Fibroblast of lung (primary cell): Measurements from ENCODE around the gene FBLN2. TPM values are rescaled to one million over a fixed set of nuclear protein-coding genes. Genes with fewer than 3 reads are reported as not detected.
A peak's percentile ranks its signal among the peaks of the same experiment; 100 is the strongest.

Experiments used
- DNase-seq, 2 donors: peaks; one replicate each; pipeline versions ENCODE4 v3.0.0 to v3.0.0-alpha.2; 2010; ENCODE audit warnings: low read depth in 2 of 2
- H2AFZ ChIP-seq: 2 replicates; pipeline ENCODE4 v1.5.1; 2012; ENCODE audit warnings: low read length, control low read depth, inconsistent platforms
- H3K27ac ChIP-seq: 2 replicates; pipeline ENCODE4 v1.5.1; 2011; ENCODE audit warnings: low read length, control low read depth; ENCODE audit not compliant: insufficient read depth
- H3K27me3 ChIP-seq: 2 replicates; pipeline ENCODE4 v1.5.1; 2011; ENCODE audit warnings: mild to moderate bottlenecking, low read length; ENCODE audit not compliant: control insufficient read depth, insufficient read depth
- H3K36me3 ChIP-seq: 2 replicates; pipeline ENCODE4 v1.5.1; 2011; ENCODE audit warnings: low read length; ENCODE audit not compliant: control insufficient read depth, insufficient read depth
- H3K4me1 ChIP-seq: 2 replicates; pipeline ENCODE4 v1.5.1; 2011; ENCODE audit warnings: low read length; ENCODE audit not compliant: control insufficient read depth, insufficient read depth; ENCODE audit errors: extremely low read depth
- H3K4me2 ChIP-seq: 2 replicates; pipeline ENCODE4 v1.5.1; 2011; ENCODE audit warnings: low read length, control low read depth; ENCODE audit not compliant: insufficient read depth; ENCODE audit errors: extremely low read depth
- H3K4me3 ChIP-seq, 4 experiments: fragments of 200-600 bp in 1 of 4; sonication (generic) in 1 of 4; replicated peaks in 1 of 4; 2 replicates each; pipeline ENCODE4 v1.5.1; 2011 to 2016; ENCODE audit warnings: low read length in 4 of 4, low read depth in 3 of 4, mild to moderate bottlenecking in 3 of 4, control low read depth in 2 of 4, inconsistent platforms in 1 of 4, mixed read lengths in 1 of 4; ENCODE audit not compliant: insufficient read depth in 1 of 4; ENCODE audit errors: control extremely low read depth in 1 of 4
- H3K79me2 ChIP-seq: 2 replicates; pipeline ENCODE4 v1.5.1; 2012; ENCODE audit warnings: mild to moderate bottlenecking, low read length, inconsistent platforms; ENCODE audit not compliant: control insufficient read depth, insufficient read depth
- H3K9ac ChIP-seq: 2 replicates; pipeline ENCODE4 v1.5.1; 2011; ENCODE audit warnings: mild to moderate bottlenecking, low read length, control low read depth; ENCODE audit not compliant: insufficient read depth
- H3K9me3 ChIP-seq: 2 replicates; pipeline ENCODE4 v1.5.1; 2012; ENCODE audit warnings: low read depth, low read length; ENCODE audit not compliant: control insufficient read depth, insufficient read depth
- H4K20me1 ChIP-seq: 2 replicates; pipeline ENCODE4 v1.5.1; 2011; ENCODE audit warnings: low read length; ENCODE audit not compliant: control insufficient read depth, insufficient read depth; ENCODE audit errors: extremely low read depth
- EZH2 ChIP-seq: IDR thresholded peaks from 2 replicates; pipeline ENCODE4 v1.5.1; 2012; ENCODE audit warnings: low read length, control low read depth, mild to moderate bottlenecking; ENCODE audit errors: missing control alignments
- polyA plus RNA-seq, 2 donors: library from polyadenylated mRNA; depleted of rRNA in 1 of 2; stranded (reverse) in 1 of 2; unstranded in 1 of 2; fragments of >200 nt; gene quantifications; 2 replicates each; pipeline ENCODE4 v1.2.1, GENCODE V29; 2011 to 2012; ENCODE audit warnings: missing spikeins in 1 of 2
- total RNA-seq: library from RNA; depleted of rRNA; stranded (reverse); fragments of >200 nt; gene quantifications from 2 replicates; pipeline ENCODE4 v1.2.1, GENCODE V29; 2014
- TF ChIP-seq, protein P1 (sequence below), 2 donors: IDR thresholded peaks in 1 of 2; conservative IDR thresholded peaks in 1 of 2; 1 replicate in 1 of 2; 2 replicates in 1 of 2; pipeline ENCODE4 v1.5.1; 2011 to 2012; ENCODE audit warnings: low read length in 2 of 2, control low read depth in 1 of 2, inconsistent platforms in 1 of 2, low read depth in 1 of 2, mild to moderate bottlenecking in 1 of 2

The FBLN2 gene
- total and polyA plus RNA-seq, 2 donors (not counting 1 experiment from before 2014, with no cell fraction given), result 25.4 to 138 TPM

DNA sequence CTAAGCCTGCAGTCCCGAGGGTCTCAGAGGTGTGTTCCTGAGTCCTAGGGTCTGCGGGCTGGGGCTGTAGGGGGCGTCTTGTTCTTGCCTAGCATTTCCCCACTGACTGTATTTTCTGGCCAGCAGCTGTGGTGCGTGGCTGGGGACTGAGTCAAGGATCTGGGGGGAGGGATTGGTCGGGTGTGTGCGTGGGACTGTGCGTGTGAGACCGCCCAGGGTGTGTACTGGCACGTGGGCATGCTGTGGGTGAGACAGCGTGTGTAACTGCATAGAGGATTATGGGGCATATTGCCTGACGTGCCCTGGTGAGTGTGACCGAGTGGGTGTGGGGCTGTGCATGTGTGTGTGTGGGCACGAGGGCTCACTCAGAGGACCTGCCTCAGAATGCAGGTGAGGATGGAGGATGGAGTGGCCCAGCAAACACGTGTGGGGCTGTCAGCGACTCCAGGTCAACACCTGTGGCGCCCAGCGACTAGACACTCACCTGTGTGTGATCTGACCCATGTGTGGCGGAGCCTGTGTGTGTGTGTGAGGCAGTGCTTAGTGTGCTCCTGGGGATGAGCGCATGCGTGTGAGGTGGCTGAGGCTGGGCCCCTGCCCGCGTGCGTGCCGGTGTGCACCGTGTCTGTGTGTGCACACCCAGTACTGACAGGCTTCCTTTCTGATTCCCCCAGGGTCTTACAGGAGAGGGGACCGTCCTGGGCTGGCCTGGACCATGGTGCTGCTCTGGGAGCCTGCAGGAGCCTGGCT lies 20.9 kb downstream of the FBLN2 start:
- no peaks in the 10 kb centered on the region for H4K20me1 ChIP-seq
- H3K4me3 ChIP-seq, result no peak overlapping the region
- no peak overlapping the region for H2AFZ ChIP-seq
- no peaks in the 10 kb centered on the region for H3K36me3 ChIP-seq
- no peaks in the 10 kb centered on the region for H3K9me3 ChIP-seq
- no peak overlapping the region for H3K27ac ChIP-seq
- no peak overlapping the region for H3K9ac ChIP-seq
- no peak overlapping the region for H3K4me2 ChIP-seq
- H3K79me2 ChIP-seq, result no peaks in the 10 kb centered on the region
- DNase-seq, result peak in 1 of 2 donors; percentile 24
- no peaks in the 10 kb centered on the region for H3K27me3 ChIP-seq
- TF ChIP-seq EZH2, result no peak
- TF ChIP-seq, protein P1, sequence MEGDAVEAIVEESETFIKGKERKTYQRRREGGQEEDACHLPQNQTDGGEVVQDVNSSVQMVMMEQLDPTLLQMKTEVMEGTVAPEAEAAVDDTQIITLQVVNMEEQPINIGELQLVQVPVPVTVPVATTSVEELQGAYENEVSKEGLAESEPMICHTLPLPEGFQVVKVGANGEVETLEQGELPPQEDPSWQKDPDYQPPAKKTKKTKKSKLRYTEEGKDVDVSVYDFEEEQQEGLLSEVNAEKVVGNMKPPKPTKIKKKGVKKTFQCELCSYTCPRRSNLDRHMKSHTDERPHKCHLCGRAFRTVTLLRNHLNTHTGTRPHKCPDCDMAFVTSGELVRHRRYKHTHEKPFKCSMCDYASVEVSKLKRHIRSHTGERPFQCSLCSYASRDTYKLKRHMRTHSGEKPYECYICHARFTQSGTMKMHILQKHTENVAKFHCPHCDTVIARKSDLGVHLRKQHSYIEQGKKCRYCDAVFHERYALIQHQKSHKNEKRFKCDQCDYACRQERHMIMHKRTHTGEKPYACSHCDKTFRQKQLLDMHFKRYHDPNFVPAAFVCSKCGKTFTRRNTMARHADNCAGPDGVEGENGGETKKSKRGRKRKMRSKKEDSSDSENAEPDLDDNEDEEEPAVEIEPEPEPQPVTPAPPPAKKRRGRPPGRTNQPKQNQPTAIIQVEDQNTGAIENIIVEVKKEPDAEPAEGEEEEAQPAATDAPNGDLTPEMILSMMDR (conservative IDR thresholded peaks at IDR 0.05 in 1 of 2, IDR thresholded peaks at IDR 0.05 in 1 of 2; ENCODE audit: low read depth in 1 of 2, low read length in 2 of 2), result no peak
- no peaks in the 10 kb centered on the region for H3K4me1 ChIP-seq

GRCh38 chr3:13570391-13571194 lies 21.7 kb downstream of the FBLN2 start:
- Histone ChIP-seq H4K20me1 (no peaks in the 10 kb centered on the region), H2AFZ (no peak overlapping the region), H3K79me2 (no peaks in the 10 kb centered on the region), H3K4me1 (no peaks in the 10 kb centered on the region), H3K9ac (no peak overlapping the region), H3K36me3 (no peaks in the 10 kb centered on the region), H3K4me3 (no peak overlapping the region), H3K27ac (no peak overlapping the region), H3K4me2 (no peak overlapping the region), H3K27me3 (no peaks in the 10 kb centered on the region), H3K9me3 (no peaks in the 10 kb centered on the region)
- no peak for TF ChIP-seq EZH2
- TF ChIP-seq, protein P1 (conservative IDR thresholded peaks at IDR 0.05 in 1 of 2, IDR thresholded peaks at IDR 0.05 in 1 of 2; ENCODE audit: low read depth in 1 of 2, low read length in 2 of 2), result no peak
- no peak for DNase-seq

DNA sequence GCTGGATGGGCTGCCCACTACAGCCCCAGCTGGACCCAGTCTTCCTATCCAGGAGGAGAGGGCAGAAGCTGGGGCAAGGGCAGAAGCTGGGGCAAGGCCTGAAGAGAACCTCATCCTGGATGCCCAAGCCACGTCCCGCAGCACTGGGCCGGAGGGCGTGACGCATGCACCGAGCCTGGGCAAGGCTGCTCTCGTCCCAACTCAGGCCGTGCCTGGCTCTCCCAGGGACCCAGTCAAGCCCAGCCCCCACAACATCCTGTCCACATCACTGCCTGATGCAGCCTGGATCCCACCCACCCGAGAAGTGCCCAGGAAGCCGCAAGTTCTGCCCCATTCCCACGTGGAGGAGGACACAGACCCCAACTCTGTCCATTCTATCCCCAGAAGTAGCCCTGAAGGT lies 22.3 kb downstream of the FBLN2 start:
- H2AFZ ChIP-seq, result no peak overlapping the region
- H3K79me2 ChIP-seq, result no peaks in the 10 kb centered on the region
- no peaks in the 10 kb centered on the region for H3K27me3 ChIP-seq
- H3K36me3 ChIP-seq, result no peaks in the 10 kb centered on the region
- TF ChIP-seq EZH2, result no peak
- TF ChIP-seq, protein P1 (conservative IDR thresholded peaks at IDR 0.05 in 1 of 2, IDR thresholded peaks at IDR 0.05 in 1 of 2; ENCODE audit: low read depth in 1 of 2, low read length in 2 of 2), result no peak
- no peak for DNase-seq
- H3K4me3 ChIP-seq, result no peak overlapping the region
- H3K4me2 ChIP-seq, result no peak overlapping the region
- H3K9me3 ChIP-seq, result no peaks in the 10 kb centered on the region
- no peak overlapping the region for H3K9ac ChIP-seq
- H3K4me1 ChIP-seq, result no peaks in the 10 kb centered on the region
- H4K20me1 ChIP-seq, result no peaks in the 10 kb centered on the region
- no peak overlapping the region for H3K27ac ChIP-seq
